ENCODE results near the gene NOS1AP.

NOS1AP gene

GRCh38 chr1:162256287-162256686 lies 186.8 kb downstream of the NOS1AP start:
- DNase-seq (ENCODE audit: low read depth), result no peak

GRCh38 chr1:162258394-162258793 lies 188.9 kb downstream of the NOS1AP start:
- no peak for DNase-seq (ENCODE audit: low read depth)

GRCh38 chr1:162259894-162260455 lies 190.5 kb downstream of the NOS1AP start:
- DNase-seq (ENCODE audit: low read depth), result no peak

- DNase-seq (ENCODE audit: low read depth), result no peak
Measured at GRCh38 chr1:162264108-162264507, 194.6 kb downstream of the NOS1AP start.

- DNase-seq (ENCODE audit: low read depth), result no peak
Measured at GRCh38 chr1:162265983-162266382, 196.5 kb downstream of the NOS1AP start.

- DNase-seq (ENCODE audit: low read depth), result no peak
Measured at GRCh38 chr1:162270016-162270770, 200.7 kb downstream of the NOS1AP start.

GRCh38 chr1:162271972-162272371 lies 202.5 kb downstream of the NOS1AP start:
- no peak for DNase-seq (ENCODE audit: low read depth)

GRCh38 chr1:162272419-162272818 lies 202.9 kb downstream of the NOS1AP start:
- no peak for DNase-seq (ENCODE audit: low read depth)

GRCh38 chr1:162275622-162276175 lies 206.2 kb downstream of the NOS1AP start:
- DNase-seq (ENCODE audit: low read depth), result no peak

- DNase-seq (ENCODE audit: low read depth), result peak; percentile 10
Measured at GRCh38 chr1:162276493-162276892, 207.0 kb downstream of the NOS1AP start.

GRCh38 chr1:162279136-162279498 lies 209.6 kb downstream of the NOS1AP start:
- DNase-seq (ENCODE audit: low read depth), result no peak

GRCh38 chr1:162281426-162281825 lies 211.9 kb downstream of the NOS1AP start:
- no peak for DNase-seq (ENCODE audit: low read depth)

GRCh38 chr1:162283657-162284056 lies 214.2 kb downstream of the NOS1AP start:
- no peak for DNase-seq (ENCODE audit: low read depth)

- DNase-seq (ENCODE audit: low read depth), result no peak
Measured at GRCh38 chr1:162284206-162284955, 214.9 kb downstream of the NOS1AP start.

- no peak for DNase-seq (ENCODE audit: low read depth)
Measured at GRCh38 chr1:162285149-162285561, 215.7 kb downstream of the NOS1AP start.

- DNase-seq (ENCODE audit: low read depth), result no peak
Measured at GRCh38 chr1:162291000-162291399, 221.5 kb downstream of the NOS1AP start.

- DNase-seq (ENCODE audit: low read depth), result no peak
Measured at GRCh38 chr1:162292422-162292849, 222.9 kb downstream of the NOS1AP start.

- no peak for DNase-seq (ENCODE audit: low read depth)
Measured at GRCh38 chr1:162293073-162293692, 223.7 kb downstream of the NOS1AP start.

GRCh38 chr1:162294015-162294414 lies 224.5 kb downstream of the NOS1AP start:
- DNase-seq (ENCODE audit: low read depth), result no peak

GRCh38 chr1:162297208-162297607 lies 227.7 kb downstream of the NOS1AP start:
- DNase-seq (ENCODE audit: low read depth), result no peak

GRCh38 chr1:162298266-162298665 lies 228.8 kb downstream of the NOS1AP start:
- DNase-seq (ENCODE audit: low read depth), result no peak

- no peak for DNase-seq (ENCODE audit: low read depth)
Measured at GRCh38 chr1:162299018-162299417, 229.5 kb downstream of the NOS1AP start.
